ENCODE results near the gene NFRKB.

NFRKB gene

DNA sequence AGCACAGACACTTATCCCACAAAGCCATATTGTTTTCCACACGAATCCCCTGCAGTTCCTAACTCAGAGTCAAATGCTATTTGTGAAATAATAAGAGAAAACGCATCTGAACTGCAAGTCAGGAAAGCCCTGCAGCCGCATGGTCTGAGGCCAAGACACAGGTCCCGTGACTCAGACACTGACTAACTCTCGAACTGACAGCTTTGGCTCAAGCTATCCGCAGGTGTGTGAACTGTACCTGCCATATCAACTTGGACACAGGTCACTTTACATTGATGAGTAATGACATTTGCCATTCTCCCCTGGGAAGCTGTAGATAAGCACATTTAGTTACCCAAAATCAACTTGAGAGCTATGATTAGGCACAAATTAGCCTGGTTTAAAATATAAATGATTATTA lies 34.9 kb upstream of the NFRKB start:
- no peak overlapping the region for H3K27ac ChIP-seq (ENCODE audit: low read length)
- H3K4me1 ChIP-seq (ENCODE audit: control insufficient read depth in 1 of 2, insufficient read depth in 2 of 2, low read length in 2 of 2) = no peaks in the 10 kb centered on the region
- peaks cover 10 to 15% of the 10 kb centered on the region in 2 donors for H3K36me3 ChIP-seq (ENCODE audit: control insufficient read depth in 1 of 2, insufficient read depth in 2 of 2, low read length in 2 of 2)
- H3K4me3 ChIP-seq (ENCODE audit: low read depth in 1 of 2, low read length in 2 of 2) = no peak overlapping the region
- H3K9me3 ChIP-seq (ENCODE audit: control insufficient read depth in 1 of 2, low read length in 2 of 2) = no peaks in the 10 kb centered on the region
- no peaks in the 10 kb centered on the region for H3K27me3 ChIP-seq (ENCODE audit: low read depth, low read length)

DNA sequence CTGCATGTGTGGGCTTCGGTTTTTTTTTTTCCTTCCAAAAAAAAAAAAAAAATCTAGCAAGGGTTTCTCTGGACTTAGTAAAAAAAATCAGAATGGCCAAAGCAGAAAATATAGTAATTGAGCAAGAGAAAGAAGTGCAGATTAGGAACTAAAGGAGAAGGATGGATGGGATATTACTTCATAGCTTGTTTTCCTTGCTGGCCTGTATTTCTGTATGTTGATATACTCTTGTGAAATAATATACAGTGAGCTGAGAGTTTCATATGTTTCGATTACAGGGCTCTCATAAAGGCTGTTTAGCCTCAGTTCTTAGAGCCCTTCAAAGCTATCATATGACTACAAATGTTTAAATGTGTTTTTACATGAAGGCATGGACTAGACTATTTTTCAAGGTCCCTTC lies 34.3 kb upstream of the NFRKB start:
- no peaks in the 10 kb centered on the region for H3K27me3 ChIP-seq (ENCODE audit: low read depth, low read length)
- H3K36me3 ChIP-seq (ENCODE audit: control insufficient read depth in 1 of 2, insufficient read depth in 2 of 2, low read length in 2 of 2) = peaks cover 9 to 15% of the 10 kb centered on the region in 2 donors
- H3K4me1 ChIP-seq (ENCODE audit: control insufficient read depth in 1 of 2, insufficient read depth in 2 of 2, low read length in 2 of 2) = no peaks in the 10 kb centered on the region
- no peaks in the 10 kb centered on the region for H3K9me3 ChIP-seq (ENCODE audit: control insufficient read depth in 1 of 2, low read length in 2 of 2)
- H3K27ac ChIP-seq (ENCODE audit: low read length) = no peak overlapping the region
- no peak overlapping the region for H3K4me3 ChIP-seq (ENCODE audit: low read depth in 1 of 2, low read length in 2 of 2)

- Histone ChIP-seq H3K36me3 (ENCODE audit: control insufficient read depth in 1 of 2, insufficient read depth in 2 of 2, low read length in 2 of 2) (peaks cover 4 to 15% of the 10 kb centered on the region in 2 donors), H3K27me3 (ENCODE audit: low read depth, low read length) (no peaks in the 10 kb centered on the region), H3K4me3 (ENCODE audit: low read depth in 1 of 2, low read length in 2 of 2) (no peak overlapping the region), H3K4me1 (ENCODE audit: control insufficient read depth in 1 of 2, insufficient read depth in 2 of 2, low read length in 2 of 2) (no peaks in the 10 kb centered on the region), H3K9me3 (ENCODE audit: control insufficient read depth in 1 of 2, low read length in 2 of 2) (no peaks in the 10 kb centered on the region), H3K27ac (ENCODE audit: low read length) (no peak overlapping the region)
Measured at GRCh38 chr11:129928923-129929692, 33.7 kb upstream of the NFRKB start.

DNA sequence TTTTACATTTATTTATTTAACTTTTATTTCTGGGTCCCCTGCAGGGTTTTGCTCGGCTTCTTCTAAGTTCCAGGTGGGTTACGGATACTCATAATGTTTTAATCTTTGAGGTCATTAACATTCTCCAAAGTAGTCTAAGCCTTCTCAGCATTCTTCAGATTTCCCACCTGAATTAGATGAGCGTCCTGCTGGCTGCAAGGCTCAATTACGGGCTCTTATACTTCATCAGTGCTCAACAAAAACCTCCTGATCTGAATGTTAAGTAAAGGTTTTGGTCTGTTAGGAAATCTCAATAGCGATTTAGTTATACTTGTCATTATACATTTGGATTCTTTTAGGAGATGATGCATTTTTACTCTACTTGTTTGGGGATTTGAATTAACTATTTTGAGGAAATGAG lies 27.3 kb upstream of the NFRKB start:
- no peak overlapping the region for H3K4me3 ChIP-seq (ENCODE audit: low read depth in 1 of 2, low read length in 2 of 2)
- no peak overlapping the region for H3K27ac ChIP-seq (ENCODE audit: low read length)
- H3K9me3 ChIP-seq (ENCODE audit: control insufficient read depth in 1 of 2, low read length in 2 of 2) = no peaks in the 10 kb centered on the region
- peaks cover 0 to 31% of the 10 kb centered on the region in 2 donors for H3K36me3 ChIP-seq (ENCODE audit: control insufficient read depth in 1 of 2, insufficient read depth in 2 of 2, low read length in 2 of 2)
- H3K27me3 ChIP-seq (ENCODE audit: low read depth, low read length) = no peaks in the 10 kb centered on the region
- no peaks in the 10 kb centered on the region for H3K4me1 ChIP-seq (ENCODE audit: control insufficient read depth in 1 of 2, insufficient read depth in 2 of 2, low read length in 2 of 2)

- H3K4me3 ChIP-seq (ENCODE audit: low read depth in 1 of 2, low read length in 2 of 2) = no peak overlapping the region
- peaks cover 14 to 60% of the 10 kb centered on the region in 2 donors for H3K36me3 ChIP-seq (ENCODE audit: control insufficient read depth in 1 of 2, insufficient read depth in 2 of 2, low read length in 2 of 2)
- H3K27me3 ChIP-seq (ENCODE audit: low read depth, low read length) = no peaks in the 10 kb centered on the region
- no peak overlapping the region for H3K27ac ChIP-seq (ENCODE audit: low read length)
- H3K9me3 ChIP-seq (ENCODE audit: control insufficient read depth in 1 of 2, low read length in 2 of 2) = no peaks in the 10 kb centered on the region
- H3K4me1 ChIP-seq (ENCODE audit: control insufficient read depth in 1 of 2, insufficient read depth in 2 of 2, low read length in 2 of 2) = no peaks in the 10 kb centered on the region
Measured at GRCh38 chr11:129918361-129918760, 23.0 kb upstream of the NFRKB start.

DNA sequence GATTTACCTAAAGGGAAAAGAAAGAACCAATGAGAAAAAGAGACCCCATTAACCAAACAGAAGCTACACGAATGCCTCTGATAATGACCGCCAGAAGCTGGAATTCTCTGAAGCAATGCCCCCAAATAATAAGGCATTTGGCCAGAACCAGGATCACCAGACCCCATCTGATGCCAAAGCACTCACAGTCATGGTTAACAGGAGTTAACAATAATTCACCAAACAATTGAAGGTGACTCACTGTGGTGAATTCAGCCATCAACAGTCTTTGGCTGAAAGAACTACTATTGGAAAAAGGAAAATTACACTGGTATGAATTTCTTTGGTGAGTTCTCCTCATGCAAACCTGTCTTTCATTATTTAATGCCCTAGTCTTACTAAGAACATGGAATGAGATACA lies 21.9 kb upstream of the NFRKB start:
- Histone ChIP-seq H3K9me3 (ENCODE audit: control insufficient read depth in 1 of 2, low read length in 2 of 2) (no peaks in the 10 kb centered on the region), H3K27me3 (ENCODE audit: low read depth, low read length) (no peaks in the 10 kb centered on the region), H3K4me1 (ENCODE audit: control insufficient read depth in 1 of 2, insufficient read depth in 2 of 2, low read length in 2 of 2) (no peaks in the 10 kb centered on the region), H3K36me3 (ENCODE audit: control insufficient read depth in 1 of 2, insufficient read depth in 2 of 2, low read length in 2 of 2) (peaks cover 14 to 60% of the 10 kb centered on the region in 2 donors), H3K27ac (ENCODE audit: low read length) (no peak overlapping the region), H3K4me3 (ENCODE audit: low read depth in 1 of 2, low read length in 2 of 2) (no peak overlapping the region)

- Histone ChIP-seq H3K36me3 (ENCODE audit: control insufficient read depth in 1 of 2, insufficient read depth in 2 of 2, low read length in 2 of 2) (peaks cover 35 to 54% of the 10 kb centered on the region in 2 donors), H3K4me1 (ENCODE audit: control insufficient read depth in 1 of 2, insufficient read depth in 2 of 2, low read length in 2 of 2) (no peaks in the 10 kb centered on the region), H3K9me3 (ENCODE audit: control insufficient read depth in 1 of 2, low read length in 2 of 2) (no peaks in the 10 kb centered on the region), H3K27me3 (ENCODE audit: low read depth, low read length) (no peaks in the 10 kb centered on the region), H3K27ac (ENCODE audit: low read length) (no peak overlapping the region), H3K4me3 (ENCODE audit: low read depth in 1 of 2, low read length in 2 of 2) (no peak overlapping the region)
Measured at GRCh38 chr11:129911298-129911697, 15.9 kb upstream of the NFRKB start.

DNA sequence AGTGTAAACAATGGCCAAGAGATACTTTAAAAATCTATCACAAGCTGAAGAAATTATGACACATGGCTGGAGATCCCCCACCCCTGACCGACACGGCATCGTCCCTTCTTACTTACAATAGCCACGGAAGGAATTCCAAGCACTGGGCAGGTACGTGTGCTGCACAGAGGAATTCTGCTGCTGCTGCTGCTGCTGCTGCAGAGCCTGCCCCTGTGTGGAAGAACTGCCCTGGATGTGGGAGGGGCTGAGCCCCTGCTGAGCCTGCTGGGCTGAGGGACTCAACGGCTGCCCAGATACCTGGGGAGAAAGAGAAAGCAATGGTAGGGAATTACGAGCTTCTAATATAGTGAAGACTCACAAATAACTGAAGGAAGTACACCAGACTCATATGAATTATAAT lies 15.0 kb upstream of the NFRKB start:
- H3K4me1 ChIP-seq (ENCODE audit: control insufficient read depth in 1 of 2, insufficient read depth in 2 of 2, low read length in 2 of 2) = no peaks in the 10 kb centered on the region
- H3K27me3 ChIP-seq (ENCODE audit: low read depth, low read length) = no peaks in the 10 kb centered on the region
- H3K9me3 ChIP-seq (ENCODE audit: control insufficient read depth in 1 of 2, low read length in 2 of 2) = no peaks in the 10 kb centered on the region
- no peak overlapping the region for H3K4me3 ChIP-seq (ENCODE audit: low read depth in 1 of 2, low read length in 2 of 2)
- H3K36me3 ChIP-seq (ENCODE audit: control insufficient read depth in 1 of 2, insufficient read depth in 2 of 2, low read length in 2 of 2) = peaks cover 41 to 57% of the 10 kb centered on the region in 2 donors
- H3K27ac ChIP-seq (ENCODE audit: low read length) = no peak overlapping the region

GRCh38 chr11:129905402-129905801 lies 10.0 kb upstream of the NFRKB start:
- Histone ChIP-seq H3K27me3 (ENCODE audit: low read depth, low read length) (no peaks in the 10 kb centered on the region), H3K9me3 (ENCODE audit: control insufficient read depth in 1 of 2, low read length in 2 of 2) (no peaks in the 10 kb centered on the region), H3K4me1 (ENCODE audit: control insufficient read depth in 1 of 2, insufficient read depth in 2 of 2, low read length in 2 of 2) (no peaks in the 10 kb centered on the region), H3K4me3 (ENCODE audit: low read depth in 1 of 2, low read length in 2 of 2) (no peak overlapping the region), H3K36me3 (ENCODE audit: control insufficient read depth in 1 of 2, insufficient read depth in 2 of 2, low read length in 2 of 2) (peaks cover 35 to 46% of the 10 kb centered on the region in 2 donors), H3K27ac (ENCODE audit: low read length) (no peak overlapping the region)

DNA sequence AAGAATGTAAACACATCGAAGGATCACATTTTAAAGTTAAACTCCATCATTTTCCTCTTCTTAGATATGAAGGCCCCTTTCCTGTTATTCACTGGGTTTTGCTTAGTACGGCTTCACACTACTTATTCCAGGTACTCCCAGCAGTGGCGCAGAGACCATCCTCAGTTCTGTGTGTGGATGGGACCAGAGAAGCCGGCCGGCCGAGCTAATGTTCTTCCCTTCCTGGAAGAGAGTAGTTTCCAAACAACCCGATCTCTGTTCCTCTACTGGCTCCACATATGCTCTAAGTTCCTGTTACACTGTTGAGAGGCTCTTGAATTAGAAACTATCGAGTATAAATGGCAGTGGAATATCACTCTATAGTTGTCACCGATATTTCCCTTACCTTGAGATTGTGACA lies 684 bp upstream of the NFRKB start:
- H3K27me3 ChIP-seq (ENCODE audit: low read depth, low read length) = no peaks in the 10 kb centered on the region
- peak overlapping the region; percentile 24 for H3K27ac ChIP-seq (ENCODE audit: low read length)
- peaks cover 10 to 11% of the 10 kb centered on the region in 2 donors for H3K4me1 ChIP-seq (ENCODE audit: control insufficient read depth in 1 of 2, insufficient read depth in 2 of 2, low read length in 2 of 2)
- peak overlapping the region; percentile 76 to 96 for H3K4me3 ChIP-seq (ENCODE audit: low read depth in 1 of 2, low read length in 2 of 2)
- peaks cover 14 to 21% of the 10 kb centered on the region in 2 donors for H3K36me3 ChIP-seq (ENCODE audit: control insufficient read depth in 1 of 2, insufficient read depth in 2 of 2, low read length in 2 of 2)
- H3K9me3 ChIP-seq (ENCODE audit: control insufficient read depth in 1 of 2, low read length in 2 of 2) = no peaks in the 10 kb centered on the region

DNA sequence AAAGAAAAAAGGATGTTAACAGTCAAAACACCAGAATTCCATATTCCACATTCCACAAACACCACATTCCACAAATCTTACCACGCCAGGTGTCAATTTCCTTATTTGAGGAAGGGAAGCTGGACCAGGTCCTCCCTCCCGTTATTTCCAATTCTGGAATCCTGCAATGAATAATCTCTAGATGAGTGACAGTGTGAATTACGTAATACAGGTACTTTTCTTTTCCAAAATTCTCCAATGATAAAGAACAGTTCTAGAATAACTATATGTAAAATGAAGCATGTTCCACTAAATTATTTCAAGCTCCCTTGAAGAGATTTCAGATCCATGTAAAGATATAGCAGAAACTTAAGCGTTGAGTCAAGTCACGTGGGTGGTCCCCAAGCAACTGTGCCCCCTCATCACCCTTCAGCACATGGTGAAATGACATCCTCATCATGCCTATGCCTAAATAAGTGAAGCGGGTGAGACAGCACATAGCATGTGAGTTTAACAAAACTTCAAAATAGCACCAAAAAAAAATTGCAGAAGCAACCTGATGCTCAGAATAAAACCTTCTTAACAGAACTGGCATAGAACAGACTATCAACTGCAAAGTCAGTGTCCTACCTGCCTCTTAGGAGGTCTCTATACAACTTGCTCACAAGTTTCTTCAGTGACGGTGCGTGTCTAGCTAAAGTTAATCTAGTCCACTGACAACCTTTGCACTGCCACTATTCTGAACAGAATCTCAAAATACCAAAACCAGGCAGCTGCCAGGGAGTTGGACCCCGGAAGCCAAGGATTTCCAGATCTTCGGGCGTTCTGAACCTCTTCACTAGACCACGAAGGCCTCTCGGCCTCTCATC lies 876 bp downstream of the NFRKB start:
- Histone ChIP-seq H3K27me3 (ENCODE audit: low read depth, low read length) (no peaks in the 10 kb centered on the region), H3K36me3 (ENCODE audit: control insufficient read depth in 1 of 2, insufficient read depth in 2 of 2, low read length in 2 of 2) (peaks cover 25% of the 10 kb centered on the region in 2 donors), H3K9me3 (ENCODE audit: control insufficient read depth in 1 of 2, low read length in 2 of 2) (no peaks in the 10 kb centered on the region), H3K4me1 (ENCODE audit: control insufficient read depth in 1 of 2, insufficient read depth in 2 of 2, low read length in 2 of 2) (peaks cover 10 to 11% of the 10 kb centered on the region in 2 donors), H3K27ac (ENCODE audit: low read length) (peak overlapping the region; percentile 54), H3K4me3 (ENCODE audit: low read depth in 1 of 2, low read length in 2 of 2) (peak overlapping the region; percentile 84 to 96)
